ENCODE results near the gene EEF2K.
A peak's percentile ranks its signal among the peaks of the same experiment; 100 is the strongest.
"Not testable (repeated sequence)": the region's sequence is repeated elsewhere in the genome, so short reads cannot be mapped to it uniquely, and the experiment has no call there.

EEF2K gene

GRCh38 chr16:22213236-22213635 is 7.2 kb downstream of the EEF2K start:
- no peak for DNase-seq (ENCODE audit: low spot score)

DNA sequence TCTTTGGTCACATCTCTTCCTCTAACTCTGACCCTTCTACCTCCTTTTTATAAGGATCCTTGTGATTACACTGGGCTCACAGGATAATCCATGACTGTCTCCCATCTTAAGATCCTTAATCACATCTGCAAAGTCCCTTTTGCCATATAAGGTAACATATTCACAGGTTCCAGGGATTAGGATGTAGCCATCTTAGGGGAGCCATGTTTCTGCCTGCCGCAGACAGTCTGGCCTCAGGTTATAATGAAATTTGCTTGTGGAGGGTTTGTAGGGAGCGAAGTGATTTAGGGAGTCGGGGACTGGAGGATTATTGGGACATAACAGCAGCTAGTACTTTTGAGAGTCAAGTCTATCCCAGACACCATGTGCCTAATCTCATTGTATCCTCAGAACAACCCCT is 7.7 kb downstream of the EEF2K start:
- no peak for DNase-seq (ENCODE audit: low spot score)

DNA sequence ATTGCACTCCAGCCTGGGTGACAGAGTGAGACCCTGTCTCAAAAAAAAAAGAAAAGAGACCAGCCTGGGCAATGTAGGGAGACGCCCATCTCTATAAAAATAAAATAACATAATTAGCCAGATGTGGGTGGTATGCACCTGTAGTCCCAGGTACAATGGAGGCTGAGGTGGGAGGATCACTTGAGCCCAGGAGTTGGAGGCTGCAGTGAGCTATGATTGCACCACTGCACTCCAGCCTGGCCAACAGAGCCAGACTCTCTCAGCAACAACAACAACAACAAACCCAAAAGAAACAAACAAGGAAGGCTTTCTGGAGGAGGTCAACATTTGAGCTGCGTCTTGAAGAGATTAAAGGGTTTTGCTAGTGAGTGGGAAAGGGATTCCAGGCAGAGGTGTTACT is 8.3 kb downstream of the EEF2K start:
- DNase-seq (ENCODE audit: low spot score): no peak

GRCh38 chr16:22214889-22215288 is 8.8 kb downstream of the EEF2K start:
- no peak for DNase-seq (ENCODE audit: low spot score)

DNA sequence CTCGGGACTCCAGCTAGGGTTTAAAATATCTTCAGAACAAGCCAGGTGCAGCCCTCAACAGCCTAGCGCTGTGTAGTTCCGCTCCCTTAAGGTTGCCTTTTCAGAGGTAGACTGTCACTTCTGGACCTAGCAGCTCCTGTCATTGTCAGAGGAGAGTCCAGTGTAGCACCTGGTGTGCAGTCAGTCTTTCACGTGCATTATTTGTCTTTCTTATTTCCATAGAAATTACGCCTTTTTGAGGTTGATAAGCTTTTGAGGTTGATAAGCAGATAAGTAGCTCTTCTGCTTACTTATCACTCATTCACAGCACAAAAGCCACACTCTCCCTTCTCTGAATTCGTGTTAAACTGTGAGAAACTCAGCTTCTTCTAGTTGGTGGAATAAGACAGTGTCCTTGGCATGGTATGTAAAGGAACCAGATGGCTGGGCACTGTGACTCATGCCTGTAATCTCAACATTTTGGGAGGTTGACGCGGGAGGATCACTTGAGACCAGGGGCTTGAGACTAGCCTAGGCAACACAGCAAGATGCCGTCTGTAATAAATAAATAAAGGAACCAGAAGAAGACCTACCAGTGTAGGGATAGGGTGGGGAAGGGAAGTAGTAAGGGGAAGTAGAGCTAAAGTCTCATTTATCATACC is 10.2 kb downstream of the EEF2K start:
- DNase-seq (ENCODE audit: low spot score): no peak

GRCh38 chr16:22216832-22217225 is 10.8 kb downstream of the EEF2K start:
- not testable (repeated sequence) for DNase-seq (ENCODE audit: low spot score)

DNA sequence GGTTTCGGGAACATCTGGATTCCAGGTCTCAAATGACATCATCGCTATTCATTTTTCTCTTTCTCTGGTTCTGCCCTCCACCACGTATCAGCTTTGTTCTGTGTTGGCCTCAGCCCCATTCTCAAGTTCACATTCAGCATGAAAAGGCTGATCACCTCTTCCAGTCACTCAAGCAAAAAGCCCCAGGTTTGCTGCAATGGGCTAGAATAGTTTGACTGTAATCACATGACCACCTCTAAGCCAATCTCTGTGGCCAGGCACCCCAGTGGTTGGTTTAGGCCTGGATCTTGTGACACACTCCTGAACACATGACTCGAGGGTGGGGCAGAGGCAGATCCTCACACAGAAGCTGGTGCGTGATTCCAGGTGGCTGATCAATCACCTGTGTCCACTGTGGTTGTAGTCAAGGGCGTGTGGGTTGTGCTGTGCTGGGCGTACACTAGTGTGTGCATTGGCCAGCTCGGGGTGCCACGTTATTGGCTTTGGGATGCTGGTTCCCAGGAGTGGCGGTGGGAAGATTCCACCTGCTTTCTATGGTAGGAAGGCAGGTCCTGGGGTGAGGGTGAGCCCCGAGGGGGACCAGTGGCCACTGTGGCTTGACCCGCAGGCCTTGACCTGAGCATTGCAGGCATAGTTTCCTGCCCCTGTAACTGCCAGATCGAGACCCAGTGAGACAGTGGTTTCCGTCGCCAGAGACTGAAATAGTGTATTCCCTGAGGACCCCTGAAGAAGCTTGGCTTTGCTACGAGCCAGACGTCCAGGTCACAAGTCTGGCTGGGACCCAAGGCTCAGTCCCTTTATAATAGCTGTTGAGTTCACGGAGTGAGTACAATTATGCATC is 12.0 kb downstream of the EEF2K start:
- DNase-seq (ENCODE audit: low spot score): no peak

GRCh38 chr16:22219389-22220068 is 13.5 kb downstream of the EEF2K start:
- DNase-seq (ENCODE audit: low spot score): no peak

GRCh38 chr16:22220069-22220440 is 14.0 kb downstream of the EEF2K start:
- DNase-seq (ENCODE audit: low spot score): no peak

GRCh38 chr16:22220714-22221113 is 14.6 kb downstream of the EEF2K start:
- no peak for DNase-seq (ENCODE audit: low spot score)

GRCh38 chr16:22222006-22222405 is 15.9 kb downstream of the EEF2K start:
- no peak for DNase-seq (ENCODE audit: low spot score)

- DNase-seq (ENCODE audit: low spot score): no peak
Observed at GRCh38 chr16:22222998-22223397, 16.9 kb downstream of the EEF2K start.

DNA sequence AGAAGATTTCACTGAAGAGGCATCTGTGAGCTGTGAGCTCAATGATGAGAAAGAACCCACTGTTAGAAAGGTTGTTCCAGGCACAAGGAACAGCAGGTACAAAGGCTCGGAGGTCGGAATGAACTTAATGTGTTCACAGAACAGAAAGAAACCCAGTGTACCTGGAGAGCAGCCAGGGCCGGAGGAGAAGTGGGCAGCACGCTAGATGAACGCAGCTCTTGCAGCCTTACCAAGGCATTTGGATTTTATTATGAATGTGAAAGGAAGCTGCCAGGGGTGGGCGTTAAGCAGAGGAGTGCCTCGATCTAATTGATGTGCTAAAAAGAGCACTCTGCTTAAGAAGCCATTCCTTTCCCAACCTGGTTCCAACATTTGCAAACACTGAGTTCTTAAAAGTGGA is 19.0 kb downstream of the EEF2K start:
- no peak for DNase-seq (ENCODE audit: low spot score)

GRCh38 chr16:22229889-22230288 is 23.8 kb downstream of the EEF2K start:
- no peak for DNase-seq (ENCODE audit: low spot score)

- DNase-seq (ENCODE audit: low spot score): no peak
Observed at GRCh38 chr16:22232277-22233036, 26.4 kb downstream of the EEF2K start.

DNA sequence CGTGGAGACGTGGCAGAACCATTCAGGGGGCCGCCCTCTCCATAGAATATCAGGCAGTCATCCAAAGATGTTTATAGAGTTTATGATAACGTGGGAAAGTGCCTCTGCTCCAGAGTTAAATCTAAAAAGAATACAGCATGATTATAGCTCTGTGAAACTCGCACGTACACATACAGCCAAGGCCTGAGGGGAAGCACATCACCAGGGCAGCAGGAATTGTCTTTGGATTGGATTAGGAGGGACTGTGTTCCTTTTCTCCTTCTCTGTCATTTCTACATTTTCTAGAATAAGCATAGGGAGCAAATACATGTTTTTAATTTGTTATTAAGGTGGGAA is 26.9 kb downstream of the EEF2K start:
- DNase-seq (ENCODE audit: low spot score): no peak

DNA sequence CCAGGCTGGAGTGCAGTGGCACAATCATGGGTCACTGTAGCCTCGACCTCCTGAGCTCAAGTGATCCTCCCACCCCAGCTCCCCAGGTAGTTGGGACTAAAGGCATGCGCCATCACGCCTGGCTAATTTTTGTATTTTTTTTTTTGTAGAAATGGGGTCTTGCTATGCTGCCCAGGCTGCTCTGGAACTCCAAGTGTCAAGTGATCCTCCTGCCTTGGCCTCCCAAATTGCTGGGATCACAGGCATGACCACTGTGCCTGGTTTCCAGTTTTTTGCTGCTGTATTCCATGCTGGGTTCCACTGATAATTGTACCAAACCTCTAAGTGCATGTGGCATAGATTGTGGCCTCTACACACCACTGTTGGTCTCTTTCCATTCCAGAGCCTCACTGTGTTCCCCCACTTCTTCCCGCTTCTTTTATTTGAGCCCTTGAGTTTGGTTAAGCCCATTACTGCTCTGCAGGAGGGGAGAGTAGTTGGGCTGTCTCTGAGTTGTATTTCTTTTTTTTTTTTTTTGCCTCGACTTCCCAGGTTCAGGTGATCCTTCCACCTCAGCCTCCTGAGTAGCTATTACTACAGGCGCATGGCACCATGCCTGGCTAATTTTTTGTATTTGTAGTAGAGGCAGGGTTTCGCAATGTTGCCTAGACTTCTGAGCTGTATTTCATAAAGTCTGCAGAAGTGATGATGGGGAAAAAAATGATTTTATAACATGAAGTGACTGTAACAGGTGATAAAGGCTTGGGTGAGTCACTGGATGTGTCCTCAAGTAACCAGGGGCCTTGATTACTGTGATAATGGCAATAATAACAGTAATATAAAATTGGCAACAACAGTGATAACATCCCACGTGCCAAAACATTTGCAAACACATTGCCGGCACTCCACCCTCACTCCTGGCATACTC is 30.0 kb downstream of the EEF2K start:
- no peak for DNase-seq (ENCODE audit: low spot score)

GRCh38 chr16:22239131-22239805 is 33.2 kb downstream of the EEF2K start:
- DNase-seq (ENCODE audit: low spot score): no peak

- peak; percentile 60 for DNase-seq (ENCODE audit: low spot score)
Observed at GRCh38 chr16:22240023-22240710, 34.1 kb downstream of the EEF2K start.

GRCh38 chr16:22250522-22250921 is 44.4 kb downstream of the EEF2K start:
- DNase-seq (ENCODE audit: low spot score): peak; percentile 55
